HepG2 (cell line): ENCODE results near the gene ZFP36L2. TPM values are rescaled to one million over a fixed set of nuclear protein-coding genes. Genes with fewer than 3 reads are reported as not detected.

ENCODE experiments used
- HDAC1 ChIP-seq: sonication (generic); formaldehyde crosslinking; IDR thresholded peaks from 2 replicates; pipeline ENCODE4 v1.5.1; 2020; ENCODE audit warnings: mild to moderate bottlenecking, missing genetic modification reagents
- MTF2 ChIP-seq: sonication (generic); formaldehyde crosslinking; IDR thresholded peaks from 2 replicates; pipeline ENCODE4 v1.5.0; 2020; ENCODE audit warnings: missing genetic modification reagents, borderline replicate concordance
- ZNF331 ChIP-seq: sonication (generic); formaldehyde crosslinking; IDR thresholded peaks from 2 replicates; pipeline ENCODE4 v1.4.0; 2020; ENCODE audit warnings: missing genetic modification reagents
- ZNF432 ChIP-seq: sonication (generic); formaldehyde crosslinking; IDR thresholded peaks from 2 replicates; pipeline ENCODE4 v1.5.0; 2020; ENCODE audit warnings: missing genetic modification reagents, mild to moderate bottlenecking, borderline replicate concordance
- ZNF83 ChIP-seq: sonication (generic); formaldehyde crosslinking; IDR thresholded peaks from 2 replicates; pipeline ENCODE4 v1.4.0; 2020; ENCODE audit warnings: missing genetic modification reagents, mild to moderate bottlenecking, borderline replicate concordance
- polyA plus RNA-seq, 8 experiments: library from polyadenylated mRNA; depleted of rRNA in 3 of 8; stranded (reverse) in 7 of 8; unstranded in 1 of 8; fragments of >200 nt; fragmentation: Illumina TruSeq in 4 of 8; extraction: Trizol in 4 of 8; gene quantifications; 2 replicates each; pipeline versions ENCODE4 v1.2.1 to v1.2.3, GENCODE V29; 2011 to 2016; ENCODE audit warnings: low read depth in 4 of 8, missing spikeins in 1 of 8, mixed read lengths in 1 of 8; ENCODE audit not compliant: insufficient read depth in 1 of 8
- total RNA-seq, 5 experiments: library from RNA; depleted of rRNA; stranded (reverse); fragments of >200 nt; fragmentation: Illumina TruSeq; extraction: Trizol; gene quantifications; 2 replicates each; pipeline ENCODE4 v1.2.3, GENCODE V29; 2016; ENCODE audit warnings: low read depth in 1 of 5
- TF ChIP-seq, protein P1 (sequence below), 2 experiments: sonication (generic) in 1 of 2; formaldehyde crosslinking in 1 of 2; IDR thresholded peaks; 2 replicates each; pipeline versions ENCODE4 v1.6.1 to v1.9.0; 2014 to 2022; ENCODE audit warnings: antibody characterized with exemption in 1 of 2, borderline replicate concordance in 1 of 2, inconsistent platforms in 1 of 2, low read depth in 1 of 2, missing genetic modification reagents in 1 of 2
- TF ChIP-seq, protein P2 (sequence below): IDR thresholded peaks from 2 replicates; pipeline ENCODE4 v1.6.1; 2016; ENCODE audit warnings: missing compliant biosample characterization, missing genetic modification reagents, borderline replicate concordance
- TF ChIP-seq, protein P3 (sequence below): IDR thresholded peaks from 2 replicates; pipeline ENCODE4 v1.6.1; 2016
- TF ChIP-seq, protein P4 (sequence below): sonication (generic); formaldehyde crosslinking; IDR thresholded peaks from 2 replicates; pipeline ENCODE4 v1.5.0; 2020; ENCODE audit warnings: missing genetic modification reagents
- TF ChIP-seq, protein P5 (sequence below): sonication (generic); formaldehyde crosslinking; IDR thresholded peaks from 2 replicates; pipeline ENCODE4 v1.4.0; 2020; ENCODE audit warnings: missing genetic modification reagents

The ZFP36L2 gene
- total and polyA plus RNA-seq, 2 of the 13 experiments (the other 11 are each of a cell fraction or from before 2014, with no cell fraction given), result 11.2 to 21.8 TPM

DNA sequence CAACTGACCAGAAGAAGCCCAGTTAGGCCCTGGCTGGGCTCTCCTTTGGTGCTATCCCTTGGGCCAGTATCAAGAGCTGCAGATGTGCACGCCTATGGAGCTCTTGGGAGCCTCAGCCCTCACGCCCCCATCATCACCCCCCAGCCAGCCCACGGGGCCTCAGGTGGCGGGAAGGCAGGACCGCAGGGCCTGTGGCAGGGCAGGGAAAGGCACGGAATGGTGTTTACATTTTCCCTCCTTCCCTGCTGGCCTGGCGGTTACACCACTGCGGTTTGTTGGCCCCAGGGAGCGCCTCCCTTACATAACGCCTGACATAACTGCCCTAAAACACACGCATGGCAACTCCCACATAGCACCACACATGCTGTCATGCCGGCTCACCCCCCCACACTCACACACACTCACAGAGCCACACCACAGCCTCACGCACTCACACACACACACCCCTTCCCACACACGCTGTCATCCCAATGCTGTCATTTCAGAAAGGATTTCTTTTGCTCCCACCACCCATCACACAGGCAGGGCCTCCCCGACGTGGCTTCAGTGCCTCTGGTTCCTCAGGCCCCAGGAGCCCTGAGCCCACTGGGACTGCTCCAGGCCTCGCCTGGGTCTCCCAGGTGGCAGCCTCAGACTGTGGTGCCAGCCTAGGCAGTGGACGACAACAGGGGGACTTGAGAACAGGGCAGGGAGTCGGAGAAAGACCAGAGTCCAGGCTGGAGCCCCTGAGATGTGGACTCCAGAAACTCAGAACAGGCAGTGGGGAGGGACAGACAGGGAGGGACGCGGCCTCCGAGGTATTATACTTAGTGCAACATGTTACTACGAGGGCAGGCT is 15.7 kb downstream of the ZFP36L2 start (continued):
- TF ChIP-seq, protein P1, sequence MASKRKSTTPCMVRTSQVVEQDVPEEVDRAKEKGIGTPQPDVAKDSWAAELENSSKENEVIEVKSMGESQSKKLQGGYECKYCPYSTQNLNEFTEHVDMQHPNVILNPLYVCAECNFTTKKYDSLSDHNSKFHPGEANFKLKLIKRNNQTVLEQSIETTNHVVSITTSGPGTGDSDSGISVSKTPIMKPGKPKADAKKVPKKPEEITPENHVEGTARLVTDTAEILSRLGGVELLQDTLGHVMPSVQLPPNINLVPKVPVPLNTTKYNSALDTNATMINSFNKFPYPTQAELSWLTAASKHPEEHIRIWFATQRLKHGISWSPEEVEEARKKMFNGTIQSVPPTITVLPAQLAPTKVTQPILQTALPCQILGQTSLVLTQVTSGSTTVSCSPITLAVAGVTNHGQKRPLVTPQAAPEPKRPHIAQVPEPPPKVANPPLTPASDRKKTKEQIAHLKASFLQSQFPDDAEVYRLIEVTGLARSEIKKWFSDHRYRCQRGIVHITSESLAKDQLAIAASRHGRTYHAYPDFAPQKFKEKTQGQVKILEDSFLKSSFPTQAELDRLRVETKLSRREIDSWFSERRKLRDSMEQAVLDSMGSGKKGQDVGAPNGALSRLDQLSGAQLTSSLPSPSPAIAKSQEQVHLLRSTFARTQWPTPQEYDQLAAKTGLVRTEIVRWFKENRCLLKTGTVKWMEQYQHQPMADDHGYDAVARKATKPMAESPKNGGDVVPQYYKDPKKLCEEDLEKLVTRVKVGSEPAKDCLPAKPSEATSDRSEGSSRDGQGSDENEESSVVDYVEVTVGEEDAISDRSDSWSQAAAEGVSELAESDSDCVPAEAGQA (IDR thresholded peaks at IDR 0.05; ENCODE audit: low read depth), result peak; percentile 77
- TF ChIP-seq, protein P1 (CRISPR knock-in tag; IDR thresholded peaks at IDR 0.05; ENCODE audit: borderline replicate concordance), result no peak
- TF ChIP-seq, protein P2, sequence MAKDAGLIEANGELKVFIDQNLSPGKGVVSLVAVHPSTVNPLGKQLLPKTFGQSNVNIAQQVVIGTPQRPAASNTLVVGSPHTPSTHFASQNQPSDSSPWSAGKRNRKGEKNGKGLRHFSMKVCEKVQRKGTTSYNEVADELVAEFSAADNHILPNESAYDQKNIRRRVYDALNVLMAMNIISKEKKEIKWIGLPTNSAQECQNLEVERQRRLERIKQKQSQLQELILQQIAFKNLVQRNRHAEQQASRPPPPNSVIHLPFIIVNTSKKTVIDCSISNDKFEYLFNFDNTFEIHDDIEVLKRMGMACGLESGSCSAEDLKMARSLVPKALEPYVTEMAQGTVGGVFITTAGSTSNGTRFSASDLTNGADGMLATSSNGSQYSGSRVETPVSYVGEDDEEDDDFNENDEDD (CRISPR knock-in tag), result peak; percentile 93
- TF ChIP-seq ZNF331 (CRISPR knock-in tag) (peak; percentile 89), ZNF83 (0 out of 2 replicates have a peak, but pooled peaks have one; percentile 21), MTF2 (CRISPR knock-in tag) (no peak; the same call in 1 of the 2 replicates), HDAC1 (CRISPR knock-in tag) (peak; percentile 79; the same call in 1 of the 2 replicates), ZNF432 (CRISPR knock-in tag) (no peak)
- TF ChIP-seq, protein P3, sequence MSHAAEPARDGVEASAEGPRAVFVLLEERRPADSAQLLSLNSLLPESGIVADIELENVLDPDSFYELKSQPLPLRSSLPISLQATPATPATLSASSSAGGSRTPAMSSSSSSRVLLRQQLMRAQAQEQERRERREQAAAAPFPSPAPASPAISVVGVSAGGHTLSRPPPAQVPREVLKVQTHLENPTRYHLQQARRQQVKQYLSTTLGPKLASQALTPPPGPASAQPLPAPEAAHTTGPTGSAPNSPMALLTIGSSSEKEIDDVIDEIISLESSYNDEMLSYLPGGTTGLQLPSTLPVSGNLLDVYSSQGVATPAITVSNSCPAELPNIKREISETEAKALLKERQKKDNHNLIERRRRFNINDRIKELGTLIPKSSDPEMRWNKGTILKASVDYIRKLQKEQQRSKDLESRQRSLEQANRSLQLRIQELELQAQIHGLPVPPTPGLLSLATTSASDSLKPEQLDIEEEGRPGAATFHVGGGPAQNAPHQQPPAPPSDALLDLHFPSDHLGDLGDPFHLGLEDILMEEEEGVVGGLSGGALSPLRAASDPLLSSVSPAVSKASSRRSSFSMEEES (CRISPR knock-in tag), result peak; percentile 84
- TF ChIP-seq, protein P4, sequence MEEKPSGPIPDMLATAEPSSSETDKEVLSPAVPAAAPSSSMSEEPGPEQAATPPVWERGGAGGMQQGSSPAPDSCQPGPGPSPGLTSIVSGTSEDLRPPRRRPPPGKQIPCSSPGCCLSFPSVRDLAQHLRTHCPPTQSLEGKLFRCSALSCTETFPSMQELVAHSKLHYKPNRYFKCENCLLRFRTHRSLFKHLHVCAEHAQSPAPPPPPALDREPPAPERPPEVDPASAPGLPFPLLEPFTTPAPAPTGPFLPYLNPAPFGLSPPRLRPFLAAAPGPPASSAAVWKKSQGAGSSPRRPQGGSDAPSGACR (CRISPR knock-in tag), result peak; percentile 94; the same call in 1 of the 2 replicates
- TF ChIP-seq, protein P5, sequence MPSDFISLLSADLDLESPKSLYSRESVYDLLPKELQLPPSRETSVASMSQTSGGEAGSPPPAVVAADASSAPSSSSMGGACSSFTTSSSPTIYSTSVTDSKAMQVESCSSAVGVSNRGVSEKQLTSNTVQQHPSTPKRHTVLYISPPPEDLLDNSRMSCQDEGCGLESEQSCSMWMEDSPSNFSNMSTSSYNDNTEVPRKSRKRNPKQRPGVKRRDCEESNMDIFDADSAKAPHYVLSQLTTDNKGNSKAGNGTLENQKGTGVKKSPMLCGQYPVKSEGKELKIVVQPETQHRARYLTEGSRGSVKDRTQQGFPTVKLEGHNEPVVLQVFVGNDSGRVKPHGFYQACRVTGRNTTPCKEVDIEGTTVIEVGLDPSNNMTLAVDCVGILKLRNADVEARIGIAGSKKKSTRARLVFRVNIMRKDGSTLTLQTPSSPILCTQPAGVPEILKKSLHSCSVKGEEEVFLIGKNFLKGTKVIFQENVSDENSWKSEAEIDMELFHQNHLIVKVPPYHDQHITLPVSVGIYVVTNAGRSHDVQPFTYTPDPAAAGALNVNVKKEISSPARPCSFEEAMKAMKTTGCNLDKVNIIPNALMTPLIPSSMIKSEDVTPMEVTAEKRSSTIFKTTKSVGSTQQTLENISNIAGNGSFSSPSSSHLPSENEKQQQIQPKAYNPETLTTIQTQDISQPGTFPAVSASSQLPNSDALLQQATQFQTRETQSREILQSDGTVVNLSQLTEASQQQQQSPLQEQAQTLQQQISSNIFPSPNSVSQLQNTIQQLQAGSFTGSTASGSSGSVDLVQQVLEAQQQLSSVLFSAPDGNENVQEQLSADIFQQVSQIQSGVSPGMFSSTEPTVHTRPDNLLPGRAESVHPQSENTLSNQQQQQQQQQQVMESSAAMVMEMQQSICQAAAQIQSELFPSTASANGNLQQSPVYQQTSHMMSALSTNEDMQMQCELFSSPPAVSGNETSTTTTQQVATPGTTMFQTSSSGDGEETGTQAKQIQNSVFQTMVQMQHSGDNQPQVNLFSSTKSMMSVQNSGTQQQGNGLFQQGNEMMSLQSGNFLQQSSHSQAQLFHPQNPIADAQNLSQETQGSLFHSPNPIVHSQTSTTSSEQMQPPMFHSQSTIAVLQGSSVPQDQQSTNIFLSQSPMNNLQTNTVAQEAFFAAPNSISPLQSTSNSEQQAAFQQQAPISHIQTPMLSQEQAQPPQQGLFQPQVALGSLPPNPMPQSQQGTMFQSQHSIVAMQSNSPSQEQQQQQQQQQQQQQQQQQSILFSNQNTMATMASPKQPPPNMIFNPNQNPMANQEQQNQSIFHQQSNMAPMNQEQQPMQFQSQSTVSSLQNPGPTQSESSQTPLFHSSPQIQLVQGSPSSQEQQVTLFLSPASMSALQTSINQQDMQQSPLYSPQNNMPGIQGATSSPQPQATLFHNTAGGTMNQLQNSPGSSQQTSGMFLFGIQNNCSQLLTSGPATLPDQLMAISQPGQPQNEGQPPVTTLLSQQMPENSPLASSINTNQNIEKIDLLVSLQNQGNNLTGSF (CRISPR knock-in tag), result peak; percentile 24; the same call in 1 of the 2 replicates
